Peyer's patch (tissue), 4 donors: ENCODE results near the gene MRTFB.

ENCODE experiments used
- POLR2A ChIP-seq, 2 donors: fragments of 450-650 bp; IDR thresholded peaks; one replicate each; pipeline ENCODE4 v1.5.1; 2017; ENCODE audit warnings: antibody characterized with exemption in 2 of 2, mild to moderate bottlenecking in 2 of 2, moderate library complexity in 2 of 2
- TF ChIP-seq, protein P1 (sequence below), 6 experiments: fragments of 450-650 bp in 4 of 6; fragments of 200-600 bp in 2 of 6; sonication (generic) in 1 of 6; IDR thresholded peaks; one replicate each; pipeline ENCODE4 v1.5.1; 2017 to 2019; ENCODE audit warnings: antibody characterized with exemption in 6 of 6, mild to moderate bottlenecking in 3 of 6, moderate library complexity in 1 of 6

DNA sequence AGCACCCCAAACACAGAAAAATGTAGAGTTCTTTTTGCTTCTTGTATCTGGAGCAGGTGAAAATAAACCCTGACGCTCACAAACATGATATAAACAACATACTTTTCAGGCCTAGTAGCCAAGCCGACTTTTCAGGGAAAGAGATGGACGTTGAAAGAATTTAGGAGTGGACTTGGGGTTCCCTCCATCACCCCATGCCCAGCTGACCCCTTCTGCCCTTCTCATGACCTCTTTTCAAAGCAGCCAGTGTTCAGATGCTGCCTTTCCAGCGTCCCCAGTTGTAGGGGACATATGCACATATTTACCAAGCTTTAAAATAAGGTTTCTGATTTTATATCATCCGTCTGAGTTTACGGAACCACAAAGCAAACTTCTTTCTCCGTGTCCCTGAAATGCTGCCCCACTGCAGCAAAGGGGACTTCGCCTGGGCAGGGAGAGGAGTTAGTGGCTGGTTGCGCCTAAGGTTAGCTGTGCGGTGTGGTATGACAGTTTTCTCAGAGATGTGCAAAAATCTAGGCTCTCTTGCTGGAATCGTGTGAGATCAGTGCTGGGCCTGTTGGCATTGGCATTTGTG, 235.5 kb downstream of the MRTFB start:
- TF ChIP-seq, protein P1, sequence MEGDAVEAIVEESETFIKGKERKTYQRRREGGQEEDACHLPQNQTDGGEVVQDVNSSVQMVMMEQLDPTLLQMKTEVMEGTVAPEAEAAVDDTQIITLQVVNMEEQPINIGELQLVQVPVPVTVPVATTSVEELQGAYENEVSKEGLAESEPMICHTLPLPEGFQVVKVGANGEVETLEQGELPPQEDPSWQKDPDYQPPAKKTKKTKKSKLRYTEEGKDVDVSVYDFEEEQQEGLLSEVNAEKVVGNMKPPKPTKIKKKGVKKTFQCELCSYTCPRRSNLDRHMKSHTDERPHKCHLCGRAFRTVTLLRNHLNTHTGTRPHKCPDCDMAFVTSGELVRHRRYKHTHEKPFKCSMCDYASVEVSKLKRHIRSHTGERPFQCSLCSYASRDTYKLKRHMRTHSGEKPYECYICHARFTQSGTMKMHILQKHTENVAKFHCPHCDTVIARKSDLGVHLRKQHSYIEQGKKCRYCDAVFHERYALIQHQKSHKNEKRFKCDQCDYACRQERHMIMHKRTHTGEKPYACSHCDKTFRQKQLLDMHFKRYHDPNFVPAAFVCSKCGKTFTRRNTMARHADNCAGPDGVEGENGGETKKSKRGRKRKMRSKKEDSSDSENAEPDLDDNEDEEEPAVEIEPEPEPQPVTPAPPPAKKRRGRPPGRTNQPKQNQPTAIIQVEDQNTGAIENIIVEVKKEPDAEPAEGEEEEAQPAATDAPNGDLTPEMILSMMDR (IDR thresholded peaks at IDR 0.05): no peak
- no peak for TF ChIP-seq POLR2A (IDR thresholded peaks at IDR 0.05)
